Measurements from ENCODE around the gene RNF138.

DNA sequence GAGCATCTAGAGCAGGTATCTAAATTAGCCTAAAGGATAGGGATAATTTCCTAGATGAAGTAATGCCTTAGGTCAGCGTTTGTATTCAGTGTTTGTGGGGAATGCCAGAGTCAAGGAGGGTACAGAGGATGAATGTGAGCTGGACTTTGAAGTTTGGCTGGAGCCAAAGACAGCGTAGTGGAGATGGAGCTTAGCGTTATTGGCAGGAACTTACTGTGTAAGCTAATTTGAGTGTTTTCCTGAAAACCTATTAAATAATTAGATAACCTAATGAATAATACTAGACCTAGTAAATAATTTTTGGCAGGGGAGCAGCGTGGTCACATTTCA lies 4.2 kb downstream of the RNF138 start:
- TF ChIP-seq, protein P1, sequence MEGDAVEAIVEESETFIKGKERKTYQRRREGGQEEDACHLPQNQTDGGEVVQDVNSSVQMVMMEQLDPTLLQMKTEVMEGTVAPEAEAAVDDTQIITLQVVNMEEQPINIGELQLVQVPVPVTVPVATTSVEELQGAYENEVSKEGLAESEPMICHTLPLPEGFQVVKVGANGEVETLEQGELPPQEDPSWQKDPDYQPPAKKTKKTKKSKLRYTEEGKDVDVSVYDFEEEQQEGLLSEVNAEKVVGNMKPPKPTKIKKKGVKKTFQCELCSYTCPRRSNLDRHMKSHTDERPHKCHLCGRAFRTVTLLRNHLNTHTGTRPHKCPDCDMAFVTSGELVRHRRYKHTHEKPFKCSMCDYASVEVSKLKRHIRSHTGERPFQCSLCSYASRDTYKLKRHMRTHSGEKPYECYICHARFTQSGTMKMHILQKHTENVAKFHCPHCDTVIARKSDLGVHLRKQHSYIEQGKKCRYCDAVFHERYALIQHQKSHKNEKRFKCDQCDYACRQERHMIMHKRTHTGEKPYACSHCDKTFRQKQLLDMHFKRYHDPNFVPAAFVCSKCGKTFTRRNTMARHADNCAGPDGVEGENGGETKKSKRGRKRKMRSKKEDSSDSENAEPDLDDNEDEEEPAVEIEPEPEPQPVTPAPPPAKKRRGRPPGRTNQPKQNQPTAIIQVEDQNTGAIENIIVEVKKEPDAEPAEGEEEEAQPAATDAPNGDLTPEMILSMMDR (conservative IDR thresholded peaks at IDR 0.05; ENCODE audit: low read depth, low read length) = no peak
- no peak for TF ChIP-seq EZH2 (IDR thresholded peaks at IDR 0.05; ENCODE audit: borderline replicate concordance, low read depth, low read length, poor library complexity, severe bottlenecking)

Data from A673 (cell line).